SU-DHL-6 (cell line): ENCODE results near the gene BEST3.
"Not testable (repeated sequence)": the region's sequence is repeated elsewhere in the genome, so short reads cannot be mapped to it uniquely, and the experiment has no call there.

Experiments
- H2AFZ ChIP-seq: fragments of 200-600 bp; sonication (generic); 2 replicates; pipeline ENCODE4 v1.6.1; 2014; ENCODE audit warnings: low read depth, mild to moderate bottlenecking, moderate library complexity, mixed read lengths, antibody characterized with exemption, low read length; ENCODE audit not compliant: severe bottlenecking
- H3F3A ChIP-seq: fragments of 200-600 bp; shearing (Covaris generic); 2 replicates; pipeline ENCODE4 v1.6.0; 2016; ENCODE audit warnings: antibody characterized with exemption, mild to moderate bottlenecking; ENCODE audit not compliant: insufficient read depth
- H3K27ac ChIP-seq: fragments of 200-600 bp; sonication (generic); 2 replicates; pipeline ENCODE4 v1.5.1; 2016; ENCODE audit warnings: low read depth, mild to moderate bottlenecking, low read length, moderate library complexity, mixed read lengths
- H3K27me3 ChIP-seq: fragments of 200-600 bp; sonication (generic), shearing (Covaris generic); 2 replicates; pipeline ENCODE4 v1.6.0; 2014; ENCODE audit warnings: mild to moderate bottlenecking, low read length
- H3K36me3 ChIP-seq: fragments of 200-600 bp; sonication (generic); 2 replicates; pipeline ENCODE4 v1.6.1; 2014; ENCODE audit warnings: mild to moderate bottlenecking, low read length, mixed read lengths
- H3K4me2 ChIP-seq: fragments of 300-600, 200-600 bp; shearing (Covaris generic), sonication (generic); 2 replicates; pipeline ENCODE4 v1.6.0; 2014; ENCODE audit warnings: low read length, low read depth, mild to moderate bottlenecking; ENCODE audit not compliant: poor library complexity, severe bottlenecking
- H3K4me3 ChIP-seq: fragments of 200-600 bp; sonication (generic); 2 replicates; pipeline ENCODE4 v1.5.1; 2014; ENCODE audit warnings: antibody characterized with exemption, low read length, mild to moderate bottlenecking, mixed read lengths; ENCODE audit not compliant: insufficient read depth, poor library complexity, severe bottlenecking
- H3K79me2 ChIP-seq: fragments of 200-600 bp; sonication (generic); 2 replicates; pipeline ENCODE4 v1.6.1; 2014; ENCODE audit warnings: mild to moderate bottlenecking, low read length, moderate library complexity; ENCODE audit not compliant: insufficient read depth
- H3K9ac ChIP-seq: fragments of 200-600 bp; sonication (generic); 2 replicates; pipeline ENCODE4 v1.7.0; 2014; ENCODE audit warnings: mild to moderate bottlenecking, low read length
- H3K9me2 ChIP-seq: fragments of 200-600 bp; sonication (generic); replicated peaks from 2 replicates; pipeline ENCODE4 v1.6.1; 2014; ENCODE audit warnings: low read length; ENCODE audit not compliant: insufficient read depth
- H3K9me3 ChIP-seq: fragments of 200-600 bp; sonication (generic); 2 replicates; pipeline ENCODE4 v1.6.1; 2014; ENCODE audit warnings: low read length, mixed read lengths; ENCODE audit not compliant: insufficient read depth
- H4K20me1 ChIP-seq: fragments of 200-600 bp; sonication (generic); 2 replicates; pipeline ENCODE4 v1.6.1; 2014; ENCODE audit warnings: low read depth, mild to moderate bottlenecking, antibody characterized with exemption, low read length, moderate library complexity, mixed read lengths
- EZH2phosphoT487 ChIP-seq: fragments of 200-600 bp; sonication (generic), shearing (Covaris generic); conservative IDR thresholded peaks from 2 replicates; pipeline ENCODE4 v1.6.1; 2018; ENCODE audit warnings: mild to moderate bottlenecking, antibody characterized with exemption, low read length, moderate library complexity, mixed read lengths
- TF ChIP-seq, protein P1 (sequence below): fragments of 200-600 bp; sonication (generic); IDR thresholded peaks from one replicate; pipeline ENCODE4 v1.5.1; 2017; ENCODE audit warnings: antibody characterized with exemption, mild to moderate bottlenecking, low read length, moderate library complexity; ENCODE audit not compliant: insufficient read depth, poor library complexity, severe bottlenecking

The BEST3 gene

DNA sequence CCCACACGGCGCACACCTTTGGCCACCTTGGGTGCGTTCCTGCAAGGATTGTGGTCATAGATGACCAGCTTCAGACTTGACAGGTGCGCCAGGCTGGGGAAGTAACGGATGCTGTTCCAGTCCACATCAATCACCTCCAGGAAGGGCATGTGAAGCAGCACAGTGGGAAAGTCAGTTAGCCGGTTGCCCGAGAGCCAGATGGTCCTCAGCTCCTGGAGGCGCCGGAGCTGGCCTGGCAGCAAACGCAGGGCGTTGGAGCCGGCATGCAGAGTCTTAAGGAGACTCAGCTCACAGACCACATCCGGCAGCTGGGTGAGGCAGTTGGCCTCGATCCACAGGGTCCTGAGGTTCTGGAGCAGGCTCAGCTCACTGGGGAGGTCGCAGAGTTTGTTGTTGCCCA, 89.0 kb downstream of the BEST3 start:
- H3K36me3 ChIP-seq = no peaks in the 10 kb centered on the region
- no peak overlapping the region for H3K4me3 ChIP-seq
- no peaks in the 10 kb centered on the region for H3K79me2 ChIP-seq
- no peak overlapping the region for H3K9ac ChIP-seq
- no peak overlapping the region for H3K27ac ChIP-seq
- no peaks in the 10 kb centered on the region for H4K20me1 ChIP-seq
- H3K4me2 ChIP-seq = no peak overlapping the region
- no peak for TF ChIP-seq EZH2phosphoT487
- TF ChIP-seq, protein P1, sequence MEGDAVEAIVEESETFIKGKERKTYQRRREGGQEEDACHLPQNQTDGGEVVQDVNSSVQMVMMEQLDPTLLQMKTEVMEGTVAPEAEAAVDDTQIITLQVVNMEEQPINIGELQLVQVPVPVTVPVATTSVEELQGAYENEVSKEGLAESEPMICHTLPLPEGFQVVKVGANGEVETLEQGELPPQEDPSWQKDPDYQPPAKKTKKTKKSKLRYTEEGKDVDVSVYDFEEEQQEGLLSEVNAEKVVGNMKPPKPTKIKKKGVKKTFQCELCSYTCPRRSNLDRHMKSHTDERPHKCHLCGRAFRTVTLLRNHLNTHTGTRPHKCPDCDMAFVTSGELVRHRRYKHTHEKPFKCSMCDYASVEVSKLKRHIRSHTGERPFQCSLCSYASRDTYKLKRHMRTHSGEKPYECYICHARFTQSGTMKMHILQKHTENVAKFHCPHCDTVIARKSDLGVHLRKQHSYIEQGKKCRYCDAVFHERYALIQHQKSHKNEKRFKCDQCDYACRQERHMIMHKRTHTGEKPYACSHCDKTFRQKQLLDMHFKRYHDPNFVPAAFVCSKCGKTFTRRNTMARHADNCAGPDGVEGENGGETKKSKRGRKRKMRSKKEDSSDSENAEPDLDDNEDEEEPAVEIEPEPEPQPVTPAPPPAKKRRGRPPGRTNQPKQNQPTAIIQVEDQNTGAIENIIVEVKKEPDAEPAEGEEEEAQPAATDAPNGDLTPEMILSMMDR = no peak
- H3K9me3 ChIP-seq = no peaks in the 10 kb centered on the region
- no peak overlapping the region for H2AFZ ChIP-seq
- no peaks in the 10 kb centered on the region for H3K27me3 ChIP-seq
- no peaks in the 10 kb centered on the region for H3K9me2 ChIP-seq
- H3F3A ChIP-seq = 0 out of 2 replicates have a peak, but pooled peaks cover under 1% of the 10 kb centered on the region

DNA sequence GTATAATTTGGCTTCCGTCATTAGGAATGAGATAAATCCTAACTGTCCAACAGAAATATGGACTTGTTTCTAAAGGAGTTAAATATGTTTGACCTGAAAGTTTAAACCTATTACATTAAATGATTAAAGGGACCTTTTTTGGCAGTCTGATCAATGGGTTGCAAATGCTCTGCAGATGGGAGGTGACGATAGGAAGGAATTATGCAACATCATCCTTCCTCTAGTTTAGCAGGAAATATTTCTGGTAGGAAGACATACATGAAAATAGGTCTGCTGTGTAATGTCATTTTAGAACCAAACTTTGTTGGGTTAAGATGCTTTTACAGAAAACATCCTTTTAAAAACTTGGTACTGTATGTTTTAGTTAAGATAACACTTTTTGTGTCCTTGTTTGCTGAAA, 91.0 kb downstream of the BEST3 start:
- TF ChIP-seq EZH2phosphoT487 = no peak
- TF ChIP-seq, protein P1 = no peak
- H3K27ac ChIP-seq = no peak overlapping the region
- H3K9me3 ChIP-seq = no peaks in the 10 kb centered on the region
- no peaks in the 10 kb centered on the region for H4K20me1 ChIP-seq
- H3F3A ChIP-seq = 0 out of 2 replicates have a peak, but pooled peaks cover 5% of the 10 kb centered on the region
- H3K79me2 ChIP-seq = no peaks in the 10 kb centered on the region
- no peak overlapping the region for H3K9ac ChIP-seq
- H3K27me3 ChIP-seq = no peaks in the 10 kb centered on the region
- H3K9me2 ChIP-seq = no peaks in the 10 kb centered on the region
- H3K4me3 ChIP-seq = no peak overlapping the region
- H3K4me2 ChIP-seq = no peak overlapping the region
- H2AFZ ChIP-seq = no peak overlapping the region
- H3K36me3 ChIP-seq = peaks cover 5% of the 10 kb centered on the region; the same call in 1 of the 2 replicates

DNA sequence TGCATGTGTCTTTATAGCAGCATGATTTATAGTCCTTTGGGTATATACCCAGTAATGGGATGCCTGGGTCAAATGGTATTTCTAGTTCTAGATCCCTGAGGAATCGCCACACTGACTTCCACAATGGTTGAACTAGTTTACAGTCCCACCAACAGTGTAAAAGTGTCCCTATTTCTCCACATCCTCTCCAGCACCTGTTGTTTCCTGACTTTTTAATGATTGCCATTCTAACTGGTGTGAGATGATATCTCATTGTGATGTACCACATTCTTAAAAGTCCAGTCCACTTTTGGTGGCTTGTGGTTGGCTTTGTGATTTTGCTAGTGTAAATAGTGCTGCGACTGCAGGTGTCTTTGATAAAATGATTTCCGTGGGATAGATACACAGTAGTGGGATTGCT, 94.8 kb downstream of the BEST3 start:
- not testable (repeated sequence) for H3K9me2 ChIP-seq, H3K4me2 ChIP-seq, H4K20me1 ChIP-seq, H3K9ac ChIP-seq, H3K27ac ChIP-seq, H3K9me3 ChIP-seq, H2AFZ ChIP-seq, H3K4me3 ChIP-seq, H3K79me2 ChIP-seq, H3K27me3 ChIP-seq
- Histone ChIP-seq H3K36me3 (peaks cover 40% of the 10 kb centered on the region), H3F3A (peaks cover 11% of the 10 kb centered on the region; the same call in 1 of the 2 replicates)
